A549 (cell line): Measurements from ENCODE around the gene TAGAP.

Experiments
- CHD2 ChIP-seq: fragments of 150-350 bp; IDR thresholded peaks from 2 replicates; pipeline ENCODE4 v1.6.1; 2014; ENCODE audit warnings: low read length; ENCODE audit not compliant: partially characterized antibody
- CTCF ChIP-seq: fragments of >200 bp; sonication (Bioruptor Twin); formaldehyde crosslinking; IDR thresholded peaks from 3 replicates; pipeline ENCODE4 v1.5.1; 2016
- HOXA7 ChIP-seq: fragments of 250-450 bp; sonication (Bioruptor Pico); IDR thresholded peaks from 2 replicates; pipeline ENCODE4 v1.5.0; 2020; ENCODE audit warnings: mild to moderate bottlenecking, moderate library complexity
- POLR2AphosphoS2 ChIP-seq: conservative IDR thresholded peaks from 2 replicates; pipeline ENCODE4 v1.6.1; 2012; ENCODE audit warnings: low read length, improper control_type of control experiment, inconsistent platforms
- RFX5 ChIP-seq: fragments of 450-650 bp; IDR thresholded peaks from 2 replicates; pipeline ENCODE4 v1.7.1; 2014; ENCODE audit warnings: antibody characterized with exemption, mild to moderate bottlenecking, moderate library complexity

GRCh38 chr6:159041181-159041580 is 3.6 kb downstream of the TAGAP start:
- TF ChIP-seq CTCF (no peak), POLR2AphosphoS2 (no peak), CHD2 (no peak), RFX5 (no peak), HOXA7 (CRISPR knock-in tag) (no peak)
